Measurements from ENCODE around the gene DIPK2A.

GRCh38 chr3:143974271-143975238 is 2.9 kb downstream of the DIPK2A start:
- TF ChIP-seq GABPA (IDR thresholded peaks at IDR 0.05; ENCODE audit: low read depth) (no peak), EP300 (IDR thresholded peaks at IDR 0.05; ENCODE audit: borderline replicate concordance in 1 of 2, low read depth in 1 of 2, low read length in 1 of 2) (no peak), MXI1 (IDR thresholded peaks at IDR 0.05; ENCODE audit: low read depth, low read length) (no peak), CHD2 (IDR thresholded peaks at IDR 0.05; ENCODE audit: low read length, partially characterized antibody) (no peak), SIN3A (IDR thresholded peaks at IDR 0.05; ENCODE audit: borderline replicate concordance, low read depth, low read length) (no peak), REST (IDR thresholded peaks at IDR 0.05; ENCODE audit: low read depth, low read length) (no peak), TAF1 (IDR thresholded peaks at IDR 0.05; ENCODE audit: borderline replicate concordance, low read depth, low read length) (no peak), RFX5 (IDR thresholded peaks at IDR 0.05; ENCODE audit: low read length) (no peak), GATA2 (CRISPR knock-in tag; IDR thresholded peaks at IDR 0.05) (no peak), YY1 (IDR thresholded peaks at IDR 0.05; ENCODE audit: low read depth) (no peak)
- TF ChIP-seq, protein P1, sequence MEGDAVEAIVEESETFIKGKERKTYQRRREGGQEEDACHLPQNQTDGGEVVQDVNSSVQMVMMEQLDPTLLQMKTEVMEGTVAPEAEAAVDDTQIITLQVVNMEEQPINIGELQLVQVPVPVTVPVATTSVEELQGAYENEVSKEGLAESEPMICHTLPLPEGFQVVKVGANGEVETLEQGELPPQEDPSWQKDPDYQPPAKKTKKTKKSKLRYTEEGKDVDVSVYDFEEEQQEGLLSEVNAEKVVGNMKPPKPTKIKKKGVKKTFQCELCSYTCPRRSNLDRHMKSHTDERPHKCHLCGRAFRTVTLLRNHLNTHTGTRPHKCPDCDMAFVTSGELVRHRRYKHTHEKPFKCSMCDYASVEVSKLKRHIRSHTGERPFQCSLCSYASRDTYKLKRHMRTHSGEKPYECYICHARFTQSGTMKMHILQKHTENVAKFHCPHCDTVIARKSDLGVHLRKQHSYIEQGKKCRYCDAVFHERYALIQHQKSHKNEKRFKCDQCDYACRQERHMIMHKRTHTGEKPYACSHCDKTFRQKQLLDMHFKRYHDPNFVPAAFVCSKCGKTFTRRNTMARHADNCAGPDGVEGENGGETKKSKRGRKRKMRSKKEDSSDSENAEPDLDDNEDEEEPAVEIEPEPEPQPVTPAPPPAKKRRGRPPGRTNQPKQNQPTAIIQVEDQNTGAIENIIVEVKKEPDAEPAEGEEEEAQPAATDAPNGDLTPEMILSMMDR (IDR thresholded peaks at IDR 0.05) = no peak
- TF ChIP-seq, protein P2, sequence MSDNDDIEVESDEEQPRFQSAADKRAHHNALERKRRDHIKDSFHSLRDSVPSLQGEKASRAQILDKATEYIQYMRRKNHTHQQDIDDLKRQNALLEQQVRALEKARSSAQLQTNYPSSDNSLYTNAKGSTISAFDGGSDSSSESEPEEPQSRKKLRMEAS (IDR thresholded peaks at IDR 0.05; ENCODE audit: low read depth) = no peak
